GM21723 (cell line): Measurements from ENCODE around the gene KCNH5.
"Not testable (repeated sequence)": the region's sequence is repeated elsewhere in the genome, so short reads cannot be mapped to it uniquely, and the experiment has no call there.

ENCODE experiments used
- ATAC-seq: cut with Tn5 transposase; IDR thresholded peaks from one replicate; pipeline ENCODE4 v1.9.1; 2021; ENCODE audit warnings: mild to moderate bottlenecking, moderate library complexity; ENCODE audit not compliant: unreplicated experiment

Gene KCNH5

DNA sequence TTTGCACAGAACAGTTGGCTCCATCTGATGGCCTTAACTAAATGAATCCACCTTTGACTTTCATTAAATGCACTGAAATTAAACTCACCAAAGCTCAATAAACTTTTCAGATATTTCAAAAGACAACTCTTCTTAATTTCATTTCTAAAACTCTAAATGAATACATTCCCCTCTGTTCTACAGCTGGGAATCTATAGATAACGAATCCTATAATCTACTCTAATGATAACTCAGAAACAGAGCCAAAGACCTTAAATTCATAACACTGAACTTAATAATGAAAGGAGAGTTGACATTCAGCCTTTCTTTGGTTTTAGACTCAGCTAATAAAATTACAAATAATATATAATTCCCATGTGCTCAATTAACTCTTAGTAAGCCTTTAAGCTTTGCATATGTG, 150.5 kb downstream of the KCNH5 start:
- no peak for ATAC-seq

DNA sequence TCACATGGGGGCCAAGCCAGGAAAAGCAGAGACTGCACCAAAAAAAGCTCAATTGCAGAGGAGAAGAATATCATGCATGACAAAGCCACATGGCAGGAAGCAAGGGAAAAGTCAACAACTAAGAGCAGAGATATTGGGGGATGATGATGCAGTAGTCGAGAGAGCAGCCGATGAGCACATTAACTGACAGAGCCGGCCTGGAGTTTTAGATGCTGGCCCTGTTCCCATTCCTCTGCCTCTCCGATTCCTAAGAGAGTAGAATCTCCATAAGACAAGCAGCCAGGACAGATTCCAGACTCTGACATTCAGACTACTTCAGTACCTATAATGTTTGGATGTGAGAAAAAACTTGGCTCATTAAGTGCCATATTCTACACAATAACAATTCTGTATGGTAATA, 155.9 kb downstream of the KCNH5 start:
- ATAC-seq: no peak

GRCh38 chr14:62886461-62886860, 158.8 kb downstream of the KCNH5 start:
- no peak for ATAC-seq

DNA sequence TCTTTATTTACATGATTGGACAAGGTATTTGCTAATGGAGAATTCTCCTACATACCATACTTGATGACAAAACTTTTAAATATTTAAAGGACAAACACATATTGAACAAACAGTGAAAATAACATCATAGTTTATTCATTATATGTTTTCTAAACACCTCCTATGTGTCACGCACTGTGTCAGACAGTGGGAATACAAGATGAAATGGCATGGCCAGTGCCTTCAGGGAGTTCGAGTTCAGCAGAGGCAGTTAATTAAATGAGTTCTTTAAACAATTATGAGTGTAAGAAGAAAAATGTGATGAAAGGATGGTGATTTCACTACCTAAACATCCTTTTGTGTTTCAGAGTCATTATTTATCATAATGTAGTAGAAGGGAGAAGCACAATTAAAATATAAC, 159.8 kb downstream of the KCNH5 start:
- ATAC-seq: no peak

DNA sequence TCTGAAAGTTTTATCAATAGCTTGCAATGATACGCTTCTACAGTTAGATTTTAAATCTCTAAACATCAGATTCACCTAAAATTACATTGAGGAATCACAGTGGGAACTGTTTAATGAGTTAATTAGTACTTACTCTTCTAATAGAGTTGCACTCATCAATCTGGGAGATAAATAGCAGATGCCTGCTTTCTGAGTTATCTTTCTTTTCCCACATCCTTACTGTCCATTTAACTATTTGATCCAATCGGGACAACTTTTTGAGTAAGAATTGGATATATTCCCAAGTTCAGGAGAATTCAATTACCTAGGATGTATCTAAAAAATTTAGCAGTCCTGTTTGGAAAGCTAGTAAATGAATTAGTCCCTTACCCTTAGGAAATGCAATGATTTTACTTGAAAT, 162.3 kb downstream of the KCNH5 start:
- no peak for ATAC-seq

- no peak for ATAC-seq
Observed at GRCh38 chr14:62866376-62866775, 178.9 kb downstream of the KCNH5 start.

- ATAC-seq: no peak
Observed at GRCh38 chr14:62864588-62864987, 180.7 kb downstream of the KCNH5 start.

- ATAC-seq: not testable (repeated sequence)
Observed at GRCh38 chr14:62858011-62858410, 187.2 kb downstream of the KCNH5 start.

- no peak for ATAC-seq
Observed at GRCh38 chr14:62854951-62855350, 190.3 kb downstream of the KCNH5 start.

- no peak for ATAC-seq
Observed at GRCh38 chr14:62847168-62847567, 198.1 kb downstream of the KCNH5 start.

GRCh38 chr14:62844546-62844945, 200.7 kb downstream of the KCNH5 start:
- no peak for ATAC-seq

DNA sequence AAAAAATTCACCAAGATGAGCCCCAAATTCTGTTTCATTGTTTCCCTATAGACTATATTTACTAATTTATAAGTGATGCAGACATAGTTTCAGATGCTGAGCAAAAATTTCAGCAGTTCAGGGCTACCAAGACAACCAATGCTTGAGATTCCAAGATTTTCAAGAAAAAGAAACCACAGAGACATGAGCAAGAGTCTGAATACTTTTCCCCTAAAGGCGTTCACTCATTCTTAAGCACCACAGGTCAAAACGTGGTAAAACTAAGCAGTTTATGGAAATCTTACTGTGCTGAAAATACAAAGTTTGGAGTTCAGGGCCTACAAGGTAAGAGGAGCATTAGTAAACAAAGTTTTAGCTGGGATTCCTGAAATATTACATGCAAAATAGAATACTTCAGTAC, 221.2 kb downstream of the KCNH5 start:
- no peak for ATAC-seq

- no peak for ATAC-seq
Observed at GRCh38 chr14:62819931-62820330, 225.3 kb downstream of the KCNH5 start.

DNA sequence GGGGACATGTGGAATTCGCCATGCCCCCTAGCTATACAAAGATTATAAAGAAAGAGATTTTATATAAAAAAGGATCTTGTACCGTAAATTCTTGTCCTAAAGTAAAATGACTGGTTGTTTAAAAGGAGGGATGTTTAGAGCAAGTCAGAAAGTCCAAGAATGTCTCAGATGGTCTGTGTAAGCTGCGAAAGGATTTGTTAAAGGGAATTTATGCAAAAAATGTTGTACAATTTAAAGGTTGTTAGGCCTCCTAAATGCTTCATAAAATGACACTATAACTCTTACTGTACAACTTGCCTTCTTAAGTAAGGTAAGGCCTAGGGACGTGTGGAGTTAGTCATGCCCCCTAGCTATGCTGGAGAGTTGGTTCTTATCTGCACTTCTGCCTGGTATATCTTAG, 237.6 kb downstream of the KCNH5 start:
- ATAC-seq: no peak

DNA sequence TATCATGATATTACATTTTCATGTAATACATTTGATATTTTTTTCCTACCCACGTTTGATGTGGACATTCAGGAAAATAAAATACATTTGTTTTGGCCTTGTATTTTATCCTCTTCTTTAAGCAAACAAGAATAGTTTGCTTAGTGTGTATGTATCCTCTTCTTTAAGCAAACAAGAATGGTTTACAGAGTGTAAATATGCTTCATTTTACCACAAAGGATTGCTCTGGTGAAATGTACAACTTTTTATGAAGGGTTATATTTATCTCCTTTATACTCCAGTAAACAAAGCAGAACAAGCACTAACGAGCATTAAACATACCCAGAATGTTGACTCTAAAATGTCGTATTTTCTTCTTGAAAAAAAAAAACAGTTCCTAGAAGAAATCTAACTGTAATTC, 244.7 kb downstream of the KCNH5 start:
- ATAC-seq: no peak

GRCh38 chr14:62796431-62796830, 248.8 kb downstream of the KCNH5 start:
- no peak for ATAC-seq

DNA sequence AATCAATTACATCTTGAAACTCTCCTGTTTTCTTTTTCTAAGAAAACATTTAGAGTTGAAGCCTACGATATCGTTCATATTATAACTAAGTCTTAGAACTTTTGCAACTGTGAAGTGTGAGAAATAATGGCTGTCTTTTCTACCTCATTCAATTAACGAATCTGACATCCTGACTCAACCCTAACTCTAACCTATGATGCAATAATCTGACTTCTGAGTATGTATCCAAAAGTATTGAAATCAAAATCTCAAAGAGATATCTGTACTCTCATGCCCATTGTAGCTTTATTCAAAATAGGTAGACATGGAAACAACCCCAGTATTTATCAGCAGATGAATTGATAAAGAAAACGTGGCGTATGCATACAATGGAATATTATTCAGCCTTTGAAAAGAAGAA, 252.7 kb downstream of the KCNH5 start:
- ATAC-seq: no peak

DNA sequence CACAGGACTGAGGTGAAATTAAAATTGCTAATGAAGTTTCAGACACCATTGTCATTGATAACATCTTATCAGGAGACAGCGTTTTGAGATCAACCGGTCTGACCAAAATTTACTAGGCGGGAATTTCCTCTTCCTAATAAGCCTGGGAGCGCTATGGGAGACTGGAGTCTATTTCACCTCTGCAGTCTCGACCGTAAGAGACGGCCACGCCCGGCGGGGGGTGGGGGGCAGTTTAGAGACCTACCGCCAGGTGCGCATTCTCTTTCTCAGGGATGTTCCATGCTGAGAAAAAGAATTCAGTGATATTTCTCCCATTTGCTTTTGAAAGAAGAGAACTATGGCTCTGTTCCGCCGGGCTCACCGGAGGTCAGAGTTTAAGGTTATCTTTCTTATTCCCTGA, 263.9 kb downstream of the KCNH5 start:
- not testable (repeated sequence) for ATAC-seq

- no peak for ATAC-seq
Observed at GRCh38 chr14:62778852-62779251, 266.4 kb downstream of the KCNH5 start.

- no peak for ATAC-seq
Observed at GRCh38 chr14:62778310-62778709, 266.9 kb downstream of the KCNH5 start.

- ATAC-seq: no peak
Observed at GRCh38 chr14:62777510-62777909, 267.7 kb downstream of the KCNH5 start.

GRCh38 chr14:62776300-62776699, 269.0 kb downstream of the KCNH5 start:
- ATAC-seq: no peak

GRCh38 chr14:62768753-62769152, 276.5 kb downstream of the KCNH5 start:
- ATAC-seq: no peak

DNA sequence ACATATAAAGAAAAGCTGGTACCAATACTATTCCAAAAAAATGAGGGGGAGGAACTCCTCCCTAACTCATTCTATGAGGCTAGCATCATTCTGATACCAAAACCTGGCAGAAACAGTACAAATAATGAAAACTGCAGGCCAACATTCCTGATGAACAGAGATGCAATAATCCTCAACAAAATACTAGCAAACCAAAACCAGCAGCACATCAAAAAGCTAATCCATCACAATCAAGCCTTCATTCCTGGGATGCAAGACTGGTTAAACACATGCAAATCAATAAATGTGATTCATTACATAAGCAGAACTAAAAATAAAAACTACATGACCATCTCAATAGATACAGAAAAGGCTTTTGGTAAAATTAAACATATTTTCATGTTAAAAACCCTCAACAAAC, 281.3 kb downstream of the KCNH5 start:
- no peak for ATAC-seq
